ENCODE results near the gene PRKAR1A. TPM values are rescaled to one million over a fixed set of nuclear protein-coding genes. Genes with fewer than 3 reads are reported as not detected.
A peak's percentile ranks its signal among the peaks of the same experiment; 100 is the strongest.

The PRKAR1A gene
- total RNA-seq, 3 donors from 2014 or later, result 331 to 432 (median 409) TPM

- TF ChIP-seq POLR2AphosphoS5 (IDR thresholded peaks at IDR 0.05) (no peak), CTCF (IDR thresholded peaks at IDR 0.05) (no peak), POLR2A (IDR thresholded peaks at IDR 0.05) (no peak)
- no peak for DNase-seq (ENCODE audit: low spot score in 2 of 2)
- Histone ChIP-seq H3K36me3 (peaks cover 4% of the 10 kb centered on the region), H3K9me3 (peaks cover 4 to 6% of the 10 kb centered on the region in 2 donors), H3K27ac (peak overlapping the region in 1 of 2 donors; percentile 32), H3K4me3 (no peak overlapping the region), H3K27me3 (no peaks in the 10 kb centered on the region), H3K4me1 (no peaks in the 10 kb centered on the region)
- intact Hi-C loops (cut with DNase I; ENCODE audit: low total_unique reads), result no loop called here
Measured at GRCh38 chr17:68542698-68543463, 30.7 kb downstream of the PRKAR1A start.

GRCh38 chr17:68544111-68544915, 32.1 kb downstream of the PRKAR1A start:
- peaks cover 4% of the 10 kb centered on the region for H3K36me3 ChIP-seq
- no peak for DNase-seq (ENCODE audit: low spot score in 2 of 2)
- no peaks in the 10 kb centered on the region for H3K27me3 ChIP-seq
- H3K4me1 ChIP-seq, result no peaks in the 10 kb centered on the region
- intact Hi-C loops (cut with DNase I; ENCODE audit: low total_unique reads), result no loop called here
- no peak overlapping the region for H3K27ac ChIP-seq
- no peak for TF ChIP-seq CTCF (IDR thresholded peaks at IDR 0.05)
- TF ChIP-seq POLR2A (IDR thresholded peaks at IDR 0.05), result no peak
- TF ChIP-seq POLR2AphosphoS5 (IDR thresholded peaks at IDR 0.05), result no peak
- H3K9me3 ChIP-seq, result peaks cover 4 to 6% of the 10 kb centered on the region in 2 donors
- H3K4me3 ChIP-seq, result no peak overlapping the region

- Histone ChIP-seq H3K4me3 (no peak overlapping the region), H3K4me1 (no peaks in the 10 kb centered on the region), H3K27me3 (no peaks in the 10 kb centered on the region), H3K36me3 (no peaks in the 10 kb centered on the region), H3K9me3 (no peaks in the 10 kb centered on the region), H3K27ac (no peak overlapping the region)
- TF ChIP-seq POLR2A (IDR thresholded peaks at IDR 0.05), result no peak
- no peak for TF ChIP-seq POLR2AphosphoS5 (IDR thresholded peaks at IDR 0.05)
- no peak for TF ChIP-seq CTCF (IDR thresholded peaks at IDR 0.05)
- intact Hi-C loops (cut with DNase I; ENCODE audit: low total_unique reads), result no loop called here
- no peak for DNase-seq (ENCODE audit: low spot score in 2 of 2)
Measured at GRCh38 chr17:68556551-68556950, 44.3 kb downstream of the PRKAR1A start.

GRCh38 chr17:68559316-68559715, 47.1 kb downstream of the PRKAR1A start:
- Histone ChIP-seq H3K27ac (no peak overlapping the region), H3K9me3 (no peaks in the 10 kb centered on the region), H3K36me3 (no peaks in the 10 kb centered on the region), H3K27me3 (no peaks in the 10 kb centered on the region), H3K4me1 (no peaks in the 10 kb centered on the region), H3K4me3 (no peak overlapping the region)
- intact Hi-C loops (cut with DNase I; ENCODE audit: low total_unique reads), result no loop called here
- TF ChIP-seq CTCF (IDR thresholded peaks at IDR 0.05), result no peak
- DNase-seq (ENCODE audit: low spot score in 2 of 2), result no peak

Measured in breast epithelium (tissue), 4 donors.